ENCODE results near the gene IFTAP.

DNA sequence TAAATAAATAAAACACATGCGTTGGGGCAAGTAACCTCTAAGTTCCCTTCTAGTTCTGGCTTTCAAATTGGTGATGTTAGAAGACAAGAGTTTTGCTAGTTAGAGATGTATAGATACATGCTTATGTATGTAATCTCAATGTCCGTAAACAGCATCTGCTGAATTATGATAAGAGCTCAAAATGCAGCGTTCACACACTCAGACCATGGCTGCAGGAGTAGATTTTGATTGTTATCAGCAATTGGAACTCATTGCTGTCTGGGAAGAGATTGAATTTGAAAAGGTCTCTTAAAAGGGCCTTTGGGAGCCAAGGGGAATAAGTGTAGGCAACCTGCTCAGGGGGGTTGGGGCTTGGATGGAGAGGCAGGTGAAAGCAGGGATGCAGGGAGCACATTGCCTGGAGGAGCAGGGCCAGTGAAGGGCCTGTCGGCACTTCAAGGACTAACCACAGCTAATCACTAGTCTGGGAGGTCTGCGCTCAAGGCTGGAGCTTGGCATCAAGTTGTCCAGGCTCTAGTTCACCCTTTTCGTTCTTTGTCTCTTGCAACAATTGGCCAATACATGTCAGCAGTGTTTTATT lies 29.2 kb upstream of the IFTAP start:
- TF ChIP-seq GATA2 (IDR thresholded peaks at IDR 0.05; ENCODE audit: low read depth, low read length) = peak; percentile 99
- TF ChIP-seq GATA3 (IDR thresholded peaks at IDR 0.05; ENCODE audit: low read depth, low read length) = peak; percentile 99

Data from SH-SY5Y (cell line).